ENCODE results near the gene PPM1M.

Gene PPM1M

GRCh38 chr3:52198643-52199608 is 46.6 kb upstream of the PPM1M start:
- TF ChIP-seq, protein P1, sequence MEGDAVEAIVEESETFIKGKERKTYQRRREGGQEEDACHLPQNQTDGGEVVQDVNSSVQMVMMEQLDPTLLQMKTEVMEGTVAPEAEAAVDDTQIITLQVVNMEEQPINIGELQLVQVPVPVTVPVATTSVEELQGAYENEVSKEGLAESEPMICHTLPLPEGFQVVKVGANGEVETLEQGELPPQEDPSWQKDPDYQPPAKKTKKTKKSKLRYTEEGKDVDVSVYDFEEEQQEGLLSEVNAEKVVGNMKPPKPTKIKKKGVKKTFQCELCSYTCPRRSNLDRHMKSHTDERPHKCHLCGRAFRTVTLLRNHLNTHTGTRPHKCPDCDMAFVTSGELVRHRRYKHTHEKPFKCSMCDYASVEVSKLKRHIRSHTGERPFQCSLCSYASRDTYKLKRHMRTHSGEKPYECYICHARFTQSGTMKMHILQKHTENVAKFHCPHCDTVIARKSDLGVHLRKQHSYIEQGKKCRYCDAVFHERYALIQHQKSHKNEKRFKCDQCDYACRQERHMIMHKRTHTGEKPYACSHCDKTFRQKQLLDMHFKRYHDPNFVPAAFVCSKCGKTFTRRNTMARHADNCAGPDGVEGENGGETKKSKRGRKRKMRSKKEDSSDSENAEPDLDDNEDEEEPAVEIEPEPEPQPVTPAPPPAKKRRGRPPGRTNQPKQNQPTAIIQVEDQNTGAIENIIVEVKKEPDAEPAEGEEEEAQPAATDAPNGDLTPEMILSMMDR (IDR thresholded peaks at IDR 0.05), result no peak
- Histone ChIP-seq H3K4me3 (peak overlapping the region; percentile 93), H3K27ac (peak overlapping the region; percentile 80 to 88)
- DNase-seq (ENCODE audit: low spot score), result no peak

DNA sequence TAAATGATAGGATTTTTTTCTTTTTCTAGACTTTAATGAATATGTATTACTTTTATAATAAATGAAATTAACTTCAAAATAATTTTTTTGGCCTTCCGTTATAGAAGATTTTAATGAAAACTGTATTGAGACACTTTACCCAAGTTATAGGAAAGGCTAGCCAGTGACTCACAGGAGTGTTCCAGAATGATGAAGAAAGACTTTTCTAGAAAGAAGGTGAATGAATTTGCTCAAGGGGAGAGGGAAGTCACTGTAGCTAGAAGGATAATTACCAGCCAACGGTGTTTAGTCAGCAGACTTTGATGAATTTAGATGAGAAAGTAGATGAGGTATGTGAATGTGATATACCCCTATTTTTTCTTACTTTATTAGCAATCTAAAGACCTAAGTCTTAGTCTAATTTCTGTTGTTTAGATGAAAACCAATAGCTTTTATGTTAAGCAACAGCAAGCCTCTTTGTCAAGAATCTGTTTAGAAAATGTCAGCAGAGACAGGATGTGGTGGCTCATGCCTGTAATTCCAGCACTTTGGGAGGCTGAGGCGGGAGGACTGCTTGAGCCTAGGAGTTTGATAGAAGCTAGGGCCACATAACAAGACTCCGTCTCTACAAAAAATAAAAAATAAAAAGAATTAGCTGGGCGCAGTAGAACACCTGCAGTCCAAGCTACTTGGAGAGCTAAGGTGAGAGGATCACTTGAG is 44.4 kb upstream of the PPM1M start:
- no peak overlapping the region for H3K27ac ChIP-seq
- DNase-seq (ENCODE audit: low spot score), result no peak
- TF ChIP-seq, protein P1 (IDR thresholded peaks at IDR 0.05), result no peak
- no peak overlapping the region for H3K4me3 ChIP-seq

DNA sequence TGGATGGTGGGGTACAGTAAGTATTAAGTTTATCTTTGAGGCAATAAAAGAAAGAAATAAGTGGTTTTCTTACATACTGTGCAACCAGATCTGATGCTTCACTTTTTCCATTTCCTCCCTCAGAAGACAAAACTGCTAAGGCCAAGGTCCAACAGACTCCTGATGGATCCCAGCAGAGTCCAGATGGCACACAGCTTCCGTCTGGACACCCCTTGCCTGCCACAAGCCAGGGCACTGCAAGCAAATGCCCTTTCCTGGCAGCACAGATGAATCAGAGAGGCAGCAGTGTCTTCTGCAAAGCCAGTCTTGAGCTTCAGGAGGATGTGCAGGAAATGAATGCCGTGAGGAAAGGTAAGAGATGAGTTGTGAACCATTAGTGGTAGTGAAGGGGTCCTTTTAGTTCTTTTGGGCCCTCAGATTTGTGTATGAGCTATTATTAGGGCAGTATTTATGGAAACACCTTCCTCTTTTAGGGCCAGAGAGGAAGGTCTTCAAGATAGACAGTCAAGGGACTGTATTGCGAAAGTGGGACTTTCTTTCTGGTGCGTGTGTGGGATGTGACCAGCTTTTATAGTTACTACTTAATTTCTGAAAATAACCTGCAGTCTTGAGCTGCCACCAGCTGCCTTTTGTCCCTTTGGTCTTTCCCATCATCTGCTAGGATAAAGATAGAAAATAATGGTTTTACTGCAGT is 43.0 kb upstream of the PPM1M start:
- TF ChIP-seq, protein P1 (IDR thresholded peaks at IDR 0.05), result no peak
- H3K4me3 ChIP-seq, result no peak overlapping the region
- peak overlapping the region in 1 of 2 donors; percentile 42 for H3K27ac ChIP-seq
- no peak for DNase-seq (ENCODE audit: low spot score)

GRCh38 chr3:52203701-52204100 is 41.9 kb upstream of the PPM1M start:
- TF ChIP-seq, protein P1 (IDR thresholded peaks at IDR 0.05), result no peak
- H3K27ac ChIP-seq, result no peak overlapping the region
- no peak for DNase-seq (ENCODE audit: low spot score)
- H3K4me3 ChIP-seq, result no peak overlapping the region

DNA sequence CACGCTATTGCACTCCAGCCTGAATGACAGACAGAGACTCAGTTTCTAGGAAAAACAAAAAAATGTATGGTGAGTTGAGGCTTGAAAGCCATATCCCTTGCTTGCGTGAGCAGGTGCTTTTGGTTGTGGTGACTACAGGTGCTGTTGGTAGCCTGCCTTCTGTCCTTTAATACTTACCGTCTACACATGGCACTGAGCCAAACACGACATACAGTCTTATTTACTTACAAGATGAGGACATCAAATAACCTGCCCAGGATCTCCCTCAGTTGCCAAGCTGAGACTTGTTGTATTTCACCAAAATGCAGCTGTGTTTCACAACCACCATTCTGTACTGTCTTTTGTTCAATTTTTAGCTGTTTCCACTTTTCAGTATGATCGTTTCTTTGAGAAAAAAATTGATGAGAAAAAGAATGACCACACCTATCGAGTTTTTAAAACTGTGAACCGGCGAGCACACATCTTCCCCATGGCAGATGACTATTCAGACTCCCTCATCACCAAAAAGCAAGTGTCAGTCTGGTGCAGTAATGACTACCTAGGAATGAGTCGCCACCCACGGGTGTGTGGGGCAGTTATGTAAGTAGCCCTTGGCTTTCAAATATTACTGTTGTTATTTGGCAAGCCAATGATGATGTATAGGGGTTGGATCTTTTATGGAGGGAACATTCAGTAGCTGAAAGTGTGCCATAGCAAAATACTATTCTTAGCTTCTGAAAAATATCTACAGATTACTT is 41.1 kb upstream of the PPM1M start:
- TF ChIP-seq, protein P1 (IDR thresholded peaks at IDR 0.05), result no peak
- DNase-seq (ENCODE audit: low spot score), result no peak
- H3K27ac ChIP-seq, result no peak overlapping the region
- H3K4me3 ChIP-seq, result no peak overlapping the region

- Histone ChIP-seq H3K4me3 (no peak overlapping the region), H3K27ac (no peak overlapping the region)
- DNase-seq (ENCODE audit: low spot score), result no peak
- TF ChIP-seq, protein P1 (IDR thresholded peaks at IDR 0.05), result no peak
Observed at GRCh38 chr3:52205727-52206372, 39.7 kb upstream of the PPM1M start.
